PFSK-1 (cell line): Measurements from ENCODE around the gene NME4.

Source experiments
- FOXP2 ChIP-seq: optimal IDR thresholded peaks from 2 replicates; pipeline ENCODE3; 2011; ENCODE audit warnings: borderline replicate concordance, control low read depth, inconsistent platforms; ENCODE audit not compliant: insufficient read depth; ENCODE audit errors: extremely low read length, extremely low read depth
- POLR2AphosphoS5 ChIP-seq: IDR thresholded peaks from 2 replicates; pipeline ENCODE4 v1.6.1; 2012; ENCODE audit warnings: low read depth, mild to moderate bottlenecking, control low read depth, low read length, moderate library complexity
- REST ChIP-seq, 2 experiments: IDR thresholded peaks; 2 replicates each; pipeline versions ENCODE4 v1.6.1 to v1.8.0; 2011 to 2012; ENCODE audit warnings: low read depth in 2 of 2, low read length in 2 of 2, control low read depth in 1 of 2, inconsistent platforms in 1 of 2, mild to moderate bottlenecking in 1 of 2, moderate library complexity in 1 of 2; ENCODE audit not compliant: insufficient read depth in 1 of 2
- SIN3A ChIP-seq: IDR thresholded peaks from 2 replicates; pipeline ENCODE4 v1.6.1; 2012; ENCODE audit warnings: mild to moderate bottlenecking, low read length, moderate library complexity, borderline replicate concordance; ENCODE audit not compliant: insufficient read depth
- TAF1 ChIP-seq: IDR thresholded peaks from 2 replicates; pipeline ENCODE4 v1.6.1; 2012; ENCODE audit warnings: low read length, control low read depth, borderline replicate concordance; ENCODE audit not compliant: insufficient read depth

The NME4 gene

DNA sequence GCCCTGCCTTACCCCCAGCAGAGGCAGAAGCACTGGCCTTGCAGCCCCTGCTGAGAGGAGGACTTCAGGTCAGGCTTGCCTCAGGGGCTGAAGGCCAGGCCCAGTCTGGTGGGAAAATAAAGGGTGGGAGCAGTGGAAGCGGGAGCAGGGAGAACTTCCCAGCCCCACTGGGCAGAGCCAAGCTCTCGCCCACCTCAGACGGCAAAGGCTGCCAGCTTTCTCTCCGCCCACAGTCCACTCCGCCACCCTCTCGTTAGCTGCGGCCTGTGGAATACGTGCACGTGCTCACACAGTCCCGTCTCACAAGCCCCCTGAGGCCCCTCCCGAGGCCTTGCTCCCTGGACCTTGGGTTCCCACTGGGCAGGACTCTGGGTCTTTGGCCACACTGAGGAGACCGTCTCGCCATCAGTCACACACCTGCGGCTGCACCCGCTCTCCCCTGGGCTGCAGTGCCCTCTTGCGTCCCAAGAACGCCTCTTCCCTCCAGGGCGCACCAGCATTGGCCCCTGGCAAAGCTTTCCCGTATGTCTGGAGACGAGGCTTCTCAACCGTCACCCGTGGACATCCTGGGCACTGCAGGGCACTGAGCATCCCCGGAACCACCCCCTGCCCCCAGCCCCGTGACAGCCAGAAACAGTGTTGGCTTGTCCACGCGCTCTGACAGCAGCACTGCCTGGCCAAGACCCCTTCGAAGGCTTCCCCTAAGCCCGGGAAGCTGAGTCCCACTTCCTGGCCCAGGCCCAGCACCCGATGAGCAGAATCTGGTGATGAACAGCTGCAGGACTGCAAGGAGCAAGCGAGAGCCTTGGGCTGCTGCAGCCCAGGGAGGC is 34.9 kb upstream of the NME4 start:
- TF ChIP-seq SIN3A, result no peak
- no peak for TF ChIP-seq POLR2AphosphoS5
- no peak for TF ChIP-seq TAF1
- no peak for TF ChIP-seq FOXP2
- TF ChIP-seq REST (IDR thresholded peaks at IDR 0.05; ENCODE audit: insufficient read depth in 1 of 2, low read depth in 2 of 2, low read length in 2 of 2), result no peak

- TF ChIP-seq REST (IDR thresholded peaks at IDR 0.05; ENCODE audit: insufficient read depth in 1 of 2, low read depth in 2 of 2, low read length in 2 of 2) (no peak), POLR2AphosphoS5 (no peak), FOXP2 (no peak), SIN3A (no peak), TAF1 (no peak)
Observed at GRCh38 chr16:363110-363765, 33.8 kb upstream of the NME4 start.

DNA sequence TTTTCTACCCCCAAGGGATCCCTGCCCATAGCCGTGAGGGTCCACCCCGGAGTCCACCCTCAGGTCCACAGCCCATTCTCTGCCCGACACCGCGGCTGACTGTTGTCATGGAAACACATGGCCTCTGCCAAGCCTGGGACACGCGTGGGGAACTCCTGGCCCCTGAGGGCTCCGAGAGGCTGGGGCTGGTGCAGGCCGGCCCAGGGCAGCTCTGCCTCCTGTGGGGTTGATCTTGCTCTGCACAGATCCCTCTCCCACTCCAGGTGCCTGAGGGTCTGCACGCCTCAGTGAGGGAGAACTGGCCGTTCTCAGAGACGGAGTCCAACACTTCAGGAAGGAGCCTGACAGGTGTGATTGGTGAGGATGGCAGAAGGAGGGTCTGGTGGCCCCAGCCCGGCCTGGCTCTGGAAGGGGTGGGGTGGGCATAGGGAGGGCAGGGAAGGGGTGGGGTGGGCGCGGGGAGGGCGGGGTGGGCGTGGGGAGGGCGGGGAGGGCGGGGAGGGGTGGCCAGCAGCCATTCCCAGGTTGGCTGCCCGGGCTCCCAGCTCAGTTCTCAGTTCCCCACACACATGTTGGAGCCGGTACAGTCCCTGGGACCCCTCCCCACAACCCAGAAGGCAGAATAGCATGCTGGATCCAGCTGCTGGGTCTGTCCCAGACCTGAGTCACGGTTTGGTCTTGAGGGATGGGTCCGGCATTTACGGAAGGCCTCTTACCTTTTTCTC is 33.1 kb upstream of the NME4 start:
- TF ChIP-seq TAF1 (no peak), FOXP2 (no peak)

DNA sequence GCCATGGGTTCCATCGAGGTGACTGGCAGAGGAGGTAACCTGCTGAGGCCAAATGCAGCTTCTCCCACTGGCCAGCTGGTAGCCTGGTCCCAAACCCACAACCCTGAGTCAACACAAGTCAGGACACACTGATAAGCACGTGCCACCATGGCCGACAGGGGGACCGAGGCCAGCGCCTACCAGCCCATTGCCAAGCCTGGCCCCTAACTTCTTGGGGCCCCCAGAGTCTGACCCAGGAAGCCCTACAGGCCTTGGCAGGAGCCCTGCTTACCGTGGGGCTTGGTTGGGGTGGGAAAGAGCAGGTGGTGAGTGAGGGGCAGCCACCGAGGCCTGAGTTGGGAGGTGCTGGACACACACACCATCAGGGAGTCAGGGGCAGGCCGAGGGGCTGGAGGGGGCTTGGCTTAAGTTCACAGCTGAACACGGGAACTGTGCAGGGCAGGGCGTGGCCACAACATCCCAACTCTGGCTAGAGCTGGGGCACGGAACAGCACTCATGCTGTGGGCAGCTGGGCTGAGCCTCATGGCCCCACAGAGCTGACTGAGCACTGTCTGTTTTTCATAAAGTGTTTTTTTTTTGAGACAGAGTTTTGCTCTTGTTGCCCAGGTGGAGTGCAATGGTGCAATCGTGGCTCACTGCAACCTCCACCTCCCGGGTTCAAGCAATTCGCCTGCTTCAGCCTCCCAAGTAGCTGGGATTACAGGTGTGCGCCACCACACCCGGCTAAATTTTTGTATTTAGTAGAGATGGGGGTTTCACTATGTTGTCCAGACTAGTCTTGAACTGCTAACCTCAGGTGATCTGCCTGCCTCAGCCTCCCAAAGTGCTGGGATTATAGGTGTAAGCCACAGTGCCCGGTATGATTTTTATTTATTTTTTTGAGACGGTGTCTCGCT is 32.2 kb upstream of the NME4 start:
- TF ChIP-seq REST (IDR thresholded peaks at IDR 0.05; ENCODE audit: insufficient read depth in 1 of 2, low read depth in 2 of 2, low read length in 2 of 2), result no peak
- no peak for TF ChIP-seq POLR2AphosphoS5
- no peak for TF ChIP-seq FOXP2
- no peak for TF ChIP-seq TAF1
- TF ChIP-seq SIN3A, result no peak

GRCh38 chr16:366476-366875 is 30.5 kb upstream of the NME4 start:
- no peak for TF ChIP-seq FOXP2
- TF ChIP-seq POLR2AphosphoS5, result no peak
